Activated CD4-positive, alpha-beta memory T cell treated with anti-CD3 and anti-CD28 coated beads, Interleukin-2, amount 10 ng/mL, durations not matched to agents 7 days and 5 days (primary cell): ENCODE data around the gene SUPT3H. TPM values are rescaled to one million over a fixed set of nuclear protein-coding genes. Genes with fewer than 3 reads are reported as not detected.

ENCODE experiments used
- CTCF ChIA-PET: fragments of 350-600 bp; sonication (Branson Sonifier 250); formaldehyde crosslinking; loops from one replicate; lab custom pipeline; 2021; ENCODE audit warnings: antibody characterized with exemption, inconsistent platforms; lab: Charles Lee
- POLR2A ChIA-PET: fragments of 350-600 bp; sonication (Branson Sonifier 250); formaldehyde crosslinking; loops from one replicate; lab custom pipeline; 2021; ENCODE audit warnings: antibody characterized with exemption; lab: Charles Lee
- DNase-seq: peaks from one replicate; pipeline ENCODE4 v3.0.0-alpha.2; 2020
- H3K27ac Mint-ChIP-seq: one replicate; pipeline ENCODE4 v1.8.0; 2021; ENCODE audit warnings: mild to moderate bottlenecking, mixed read lengths
- H3K27me3 Mint-ChIP-seq: one replicate; pipeline ENCODE4 v1.8.0; 2021; ENCODE audit warnings: mixed read lengths
- H3K36me3 Mint-ChIP-seq: one replicate; pipeline ENCODE4 v1.8.0; 2021; ENCODE audit warnings: low read depth, mixed read lengths
- H3K4me1 Mint-ChIP-seq: one replicate; pipeline ENCODE4 v1.8.0; 2021; ENCODE audit warnings: mixed read lengths
- H3K4me3 Mint-ChIP-seq: one replicate; pipeline ENCODE4 v1.8.0; 2021; ENCODE audit warnings: mild to moderate bottlenecking, mixed read lengths
- H3K9me3 Mint-ChIP-seq: one replicate; pipeline ENCODE4 v1.8.0; 2021; ENCODE audit warnings: mixed read lengths
- total RNA-seq, 2 experiments: library from RNA; stranded (reverse); gene quantifications; one replicate each; pipeline ENCODE4 v1.2.3, GENCODE V29; 2021

SUPT3H gene
- total RNA-seq, 2 experiments from 2014 or later = 7.4 to 9.7 TPM

- Mint-ChIP-seq H3K4me1 (peaks cover 2% of the 10 kb centered on the region), H3K36me3 (no peaks in the 10 kb centered on the region)
- CTCF ChIA-PET = no interaction called here
These were observed 540.0 kb downstream of the SUPT3H start for GRCh38 chr6:44837741-44838140.

GRCh38 chr6:44837255-44837654, 540.5 kb downstream of the SUPT3H start:
- Mint-ChIP-seq H3K36me3 (no peaks in the 10 kb centered on the region), H3K27ac (no peak overlapping the region), H3K27me3 (no peaks in the 10 kb centered on the region), H3K4me1 (peaks cover 2% of the 10 kb centered on the region), H3K9me3 (no peaks in the 10 kb centered on the region), H3K4me3 (no peak overlapping the region)
- CTCF ChIA-PET = no interaction called here
- no peak for DNase-seq
- POLR2A ChIA-PET = no interaction called here

More at GRCh38 chr6:44837741-44838140, 540.0 kb downstream of the SUPT3H start:
- Mint-ChIP-seq H3K4me3 (no peak overlapping the region), H3K9me3 (no peaks in the 10 kb centered on the region), H3K27me3 (no peaks in the 10 kb centered on the region), H3K27ac (no peak overlapping the region)
- POLR2A ChIA-PET = no interaction called here
- DNase-seq = no peak

GRCh38 chr6:44833248-44833647, 544.5 kb downstream of the SUPT3H start:
- CTCF ChIA-PET = no interaction called here
- Mint-ChIP-seq H3K4me3 (no peak overlapping the region), H3K36me3 (peaks cover 7% of the 10 kb centered on the region), H3K27ac (no peak overlapping the region), H3K9me3 (no peaks in the 10 kb centered on the region), H3K27me3 (no peaks in the 10 kb centered on the region), H3K4me1 (peaks cover 19% of the 10 kb centered on the region)
- DNase-seq = no peak
- POLR2A ChIA-PET = no interaction called here

GRCh38 chr6:44831002-44831610, 546.6 kb downstream of the SUPT3H start:
- no peaks in the 10 kb centered on the region for H3K27me3 Mint-ChIP-seq
- no peak overlapping the region for H3K4me3 Mint-ChIP-seq
- no peak for DNase-seq
- ChIA-PET CTCF (no interaction called here), POLR2A (no interaction called here)
- peaks cover 12% of the 10 kb centered on the region for H3K36me3 Mint-ChIP-seq
- no peak overlapping the region for H3K27ac Mint-ChIP-seq
- H3K4me1 Mint-ChIP-seq = peaks cover 19% of the 10 kb centered on the region
- no peaks in the 10 kb centered on the region for H3K9me3 Mint-ChIP-seq

GRCh38 chr6:44829836-44830235, 547.9 kb downstream of the SUPT3H start:
- CTCF ChIA-PET = no interaction called here
- H3K36me3 Mint-ChIP-seq = peaks cover 19% of the 10 kb centered on the region
- no peak for DNase-seq
- no peaks in the 10 kb centered on the region for H3K27me3 Mint-ChIP-seq
- POLR2A ChIA-PET = no interaction called here
- H3K9me3 Mint-ChIP-seq = no peaks in the 10 kb centered on the region
- H3K4me1 Mint-ChIP-seq = peaks cover 19% of the 10 kb centered on the region
- H3K27ac Mint-ChIP-seq = no peak overlapping the region
- H3K4me3 Mint-ChIP-seq = no peak overlapping the region

- H3K4me3 Mint-ChIP-seq = no peak overlapping the region
- no peaks in the 10 kb centered on the region for H3K27me3 Mint-ChIP-seq
- H3K4me1 Mint-ChIP-seq = peaks cover 19% of the 10 kb centered on the region
- DNase-seq = no peak
- CTCF ChIA-PET = no interaction called here
- POLR2A ChIA-PET = no interaction called here
- peaks cover 19% of the 10 kb centered on the region for H3K36me3 Mint-ChIP-seq
- H3K27ac Mint-ChIP-seq = no peak overlapping the region
- no peaks in the 10 kb centered on the region for H3K9me3 Mint-ChIP-seq
These were observed 549.0 kb downstream of the SUPT3H start for GRCh38 chr6:44828780-44829179.

- DNase-seq = no peak
- CTCF ChIA-PET = interaction anchor here (0.5 kb wide), 1 partner anchor 388 kb away, joined by 3 read pairs; no protein-coding TSS in a partner anchor
- H3K27ac Mint-ChIP-seq = no peak overlapping the region
- no peaks in the 10 kb centered on the region for H3K27me3 Mint-ChIP-seq
- POLR2A ChIA-PET = no interaction called here
- H3K36me3 Mint-ChIP-seq = peaks cover 19% of the 10 kb centered on the region
- no peak overlapping the region for H3K4me3 Mint-ChIP-seq
- no peaks in the 10 kb centered on the region for H3K9me3 Mint-ChIP-seq
- peaks cover 17% of the 10 kb centered on the region for H3K4me1 Mint-ChIP-seq
These were observed 551.6 kb downstream of the SUPT3H start for GRCh38 chr6:44826025-44826676.

GRCh38 chr6:44825273-44825672, 552.5 kb downstream of the SUPT3H start:
- ChIA-PET CTCF (interaction anchor here (0.5 kb wide), 1 partner anchor 389 kb away, joined by 3 read pairs; no protein-coding TSS in a partner anchor), POLR2A (no interaction called here)
- no peak for DNase-seq
- no peaks in the 10 kb centered on the region for H3K27me3 Mint-ChIP-seq
- no peak overlapping the region for H3K27ac Mint-ChIP-seq
- H3K36me3 Mint-ChIP-seq = peaks cover 19% of the 10 kb centered on the region
- no peaks in the 10 kb centered on the region for H3K9me3 Mint-ChIP-seq
- H3K4me3 Mint-ChIP-seq = no peak overlapping the region
- H3K4me1 Mint-ChIP-seq = peaks cover 17% of the 10 kb centered on the region

GRCh38 chr6:44824567-44824966, 553.2 kb downstream of the SUPT3H start:
- Mint-ChIP-seq H3K36me3 (peaks cover 19% of the 10 kb centered on the region), H3K4me1 (peaks cover 11% of the 10 kb centered on the region), H3K4me3 (no peak overlapping the region), H3K27ac (no peak overlapping the region), H3K27me3 (no peaks in the 10 kb centered on the region), H3K9me3 (no peaks in the 10 kb centered on the region)
- CTCF ChIA-PET = interaction anchor here (1.2 kb wide), 1 partner anchor 210 kb away, joined by 3 read pairs; no protein-coding TSS in a partner anchor
- DNase-seq = no peak
- POLR2A ChIA-PET = no interaction called here

GRCh38 chr6:44820759-44821158, 557.0 kb downstream of the SUPT3H start:
- Mint-ChIP-seq H3K4me1 (no peaks in the 10 kb centered on the region), H3K4me3 (no peak overlapping the region), H3K27ac (no peak overlapping the region), H3K27me3 (no peaks in the 10 kb centered on the region), H3K36me3 (peaks cover 6% of the 10 kb centered on the region), H3K9me3 (peaks cover 2% of the 10 kb centered on the region)
- DNase-seq = no peak
- ChIA-PET POLR2A (no interaction called here), CTCF (no interaction called here)

- ChIA-PET POLR2A (no interaction called here), CTCF (no interaction called here)
- DNase-seq = no peak
- H3K4me3 Mint-ChIP-seq = no peak overlapping the region
- H3K9me3 Mint-ChIP-seq = peaks cover 2% of the 10 kb centered on the region
- H3K4me1 Mint-ChIP-seq = no peaks in the 10 kb centered on the region
- peaks cover 2% of the 10 kb centered on the region for H3K36me3 Mint-ChIP-seq
- no peak overlapping the region for H3K27ac Mint-ChIP-seq
- no peaks in the 10 kb centered on the region for H3K27me3 Mint-ChIP-seq
These were observed 557.4 kb downstream of the SUPT3H start for GRCh38 chr6:44820321-44820720.

- H3K27ac Mint-ChIP-seq = no peak overlapping the region
- no peak overlapping the region for H3K4me3 Mint-ChIP-seq
- ChIA-PET CTCF (no interaction called here), POLR2A (no interaction called here)
- H3K4me1 Mint-ChIP-seq = peaks cover 10% of the 10 kb centered on the region
- no peaks in the 10 kb centered on the region for H3K27me3 Mint-ChIP-seq
- H3K9me3 Mint-ChIP-seq = no peaks in the 10 kb centered on the region
- H3K36me3 Mint-ChIP-seq = peaks cover 11% of the 10 kb centered on the region
- DNase-seq = no peak
These were observed 566.3 kb downstream of the SUPT3H start for GRCh38 chr6:44811456-44811855.

GRCh38 chr6:44809258-44809657, 568.5 kb downstream of the SUPT3H start:
- Mint-ChIP-seq H3K4me1 (peaks cover 10% of the 10 kb centered on the region), H3K27ac (no peak overlapping the region), H3K27me3 (no peaks in the 10 kb centered on the region), H3K4me3 (no peak overlapping the region), H3K9me3 (no peaks in the 10 kb centered on the region), H3K36me3 (peaks cover 11% of the 10 kb centered on the region)
- ChIA-PET POLR2A (no interaction called here), CTCF (no interaction called here)
- DNase-seq = no peak

- Mint-ChIP-seq H3K4me1 (peaks cover 10% of the 10 kb centered on the region), H3K36me3 (peaks cover 8% of the 10 kb centered on the region), H3K27me3 (no peaks in the 10 kb centered on the region), H3K4me3 (no peak overlapping the region), H3K27ac (no peak overlapping the region), H3K9me3 (peaks cover 2% of the 10 kb centered on the region)
- ChIA-PET POLR2A (no interaction called here), CTCF (no interaction called here)
- no peak for DNase-seq
These were observed 569.6 kb downstream of the SUPT3H start for GRCh38 chr6:44808148-44808547.
